ENCODE measurements around the gene GLP1R. TPM values are rescaled to one million over a fixed set of nuclear protein-coding genes. Genes with fewer than 3 reads are reported as not detected.

The GLP1R gene
- total RNA-seq, 4 donors from 2014 or later, result 0.54 TPM; not detected in 3

DNA sequence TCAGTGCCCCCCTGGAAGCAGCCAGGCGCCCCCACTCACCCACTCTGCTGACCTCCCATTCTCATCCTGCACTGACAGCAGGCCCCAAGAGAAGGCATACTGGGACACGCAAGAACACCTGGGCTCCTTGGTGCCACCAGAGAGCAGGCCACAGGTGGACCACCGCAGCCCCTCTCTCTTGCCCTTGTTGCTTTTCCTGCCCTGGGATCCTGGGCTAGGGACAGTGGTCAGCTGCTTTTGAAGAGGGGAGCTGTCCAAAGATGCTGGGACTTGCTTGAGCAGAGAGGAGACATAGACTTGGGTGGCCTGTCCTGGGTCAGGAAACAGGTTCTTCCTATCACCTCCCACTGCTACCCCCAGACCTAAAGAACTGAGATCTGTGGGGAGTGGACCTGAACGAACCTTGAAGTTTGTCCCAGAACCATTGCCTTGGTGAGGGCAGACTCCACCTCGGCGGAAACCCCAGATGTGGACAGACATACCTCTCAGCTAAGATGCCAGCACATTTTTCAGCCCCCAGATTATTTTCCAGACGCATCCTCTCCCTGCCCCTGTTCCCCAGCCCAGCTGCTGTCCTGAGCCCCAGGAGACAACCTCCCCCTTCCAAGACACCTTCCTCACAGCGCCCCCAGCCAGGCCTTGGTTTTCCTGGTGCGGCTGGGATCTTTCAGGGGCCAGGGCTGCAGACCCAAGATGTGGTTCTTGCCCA is 1.1 kb downstream of the GLP1R start:
- WGBS, 2 donors (ENCODE audit: low coverage in 1 of 2), result 95% methylated on average over 5 of the region's 9 CpGs; no CpG with 5 or more reads in 1 of the 2 donors
- no peak overlapping the region for H3K4me3 ChIP-seq
- no peaks in the 10 kb centered on the region for H3K36me3 ChIP-seq
- TF ChIP-seq EP300 (IDR thresholded peaks at IDR 0.05) (no peak), POLR2AphosphoS5 (IDR thresholded peaks at IDR 0.05) (no peak), CTCF (IDR thresholded peaks at IDR 0.05) (no peak), POLR2A (IDR thresholded peaks at IDR 0.05) (no peak)
- no peaks in the 10 kb centered on the region for H3K9me3 ChIP-seq
- peaks cover 0 to 10% (median 5%) of the 10 kb centered on the region in 3 donors for H3K4me1 ChIP-seq
- H3K27ac ChIP-seq, result no peak overlapping the region
- ATAC-seq, result no peak
- peaks cover 75% of the 10 kb centered on the region for H3K27me3 ChIP-seq

GRCh38 chr6:39050453-39051112 is 2.0 kb downstream of the GLP1R start:
- TF ChIP-seq POLR2A (IDR thresholded peaks at IDR 0.05) (no peak), POLR2AphosphoS5 (IDR thresholded peaks at IDR 0.05) (no peak), EP300 (IDR thresholded peaks at IDR 0.05) (no peak), CTCF (IDR thresholded peaks at IDR 0.05) (no peak)
- no peaks in the 10 kb centered on the region for H3K36me3 ChIP-seq
- H3K4me3 ChIP-seq, result no peak overlapping the region
- peaks cover 77% of the 10 kb centered on the region for H3K27me3 ChIP-seq
- peaks cover 0 to 10% (median 5%) of the 10 kb centered on the region in 3 donors for H3K4me1 ChIP-seq
- no peak for ATAC-seq
- no peaks in the 10 kb centered on the region for H3K9me3 ChIP-seq
- WGBS, 2 donors (ENCODE audit: low coverage in 1 of 2), result 83 to 86% methylated on average over 1 to 5 of the region's 5 CpGs
- no peak overlapping the region for H3K27ac ChIP-seq

- WGBS, 2 donors (ENCODE audit: low coverage in 1 of 2), result 76% methylated on average over 2 of the region's 4 CpGs; no CpG with 5 or more reads in 1 of the 2 donors
- no peak for ATAC-seq
Observed at GRCh38 chr6:39051399-39052122, 3.0 kb downstream of the GLP1R start.

DNA sequence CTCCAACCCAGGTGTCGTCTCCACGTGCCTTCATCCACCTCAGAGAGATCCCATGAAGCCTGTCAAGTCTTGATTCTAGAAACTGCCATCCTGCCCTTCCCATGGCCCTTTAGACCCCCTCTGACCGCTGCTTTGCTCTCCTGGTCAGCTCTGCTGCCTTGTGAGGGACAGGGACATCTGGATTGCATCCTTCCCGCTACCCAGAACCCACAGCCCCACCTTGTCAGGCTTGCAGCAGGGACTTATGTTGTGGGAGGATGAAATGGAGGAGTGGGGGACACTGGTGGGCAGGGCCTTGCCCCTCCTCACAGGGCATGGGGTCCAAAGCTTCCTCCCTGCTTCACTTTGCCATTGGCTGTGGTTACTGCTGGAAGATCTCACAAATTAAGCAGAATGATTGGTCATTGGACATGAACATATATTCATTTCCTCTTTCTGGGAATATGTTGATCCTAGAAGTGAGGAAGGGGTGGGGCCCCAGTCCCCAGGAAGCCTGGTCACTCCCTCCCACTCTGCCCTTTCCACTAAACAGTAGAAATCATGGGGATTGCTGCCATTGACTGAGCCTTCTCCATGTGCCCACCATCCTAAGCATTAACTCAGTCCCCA is 4.5 kb downstream of the GLP1R start:
- WGBS, 2 donors (ENCODE audit: low coverage in 1 of 2), result 82 to 88% methylated on average over 2 to 3 of the region's 4 CpGs
- no peaks in the 10 kb centered on the region for H3K36me3 ChIP-seq
- peaks cover 0 to 10% (median 5%) of the 10 kb centered on the region in 3 donors for H3K4me1 ChIP-seq
- H3K4me3 ChIP-seq, result no peak overlapping the region
- H3K9me3 ChIP-seq, result no peaks in the 10 kb centered on the region
- TF ChIP-seq CTCF (IDR thresholded peaks at IDR 0.05) (no peak), POLR2A (IDR thresholded peaks at IDR 0.05) (no peak), POLR2AphosphoS5 (IDR thresholded peaks at IDR 0.05) (no peak), EP300 (IDR thresholded peaks at IDR 0.05) (no peak)
- H3K27ac ChIP-seq, result no peak overlapping the region
- peaks cover 69% of the 10 kb centered on the region for H3K27me3 ChIP-seq
- ATAC-seq, result no peak

More at GRCh38 chr6:39051399-39052122, 3.0 kb downstream of the GLP1R start:
- peaks cover 0 to 10% (median 5%) of the 10 kb centered on the region in 3 donors for H3K4me1 ChIP-seq
- no peak overlapping the region for H3K27ac ChIP-seq
- no peaks in the 10 kb centered on the region for H3K9me3 ChIP-seq
- H3K4me3 ChIP-seq, result no peak overlapping the region
- H3K36me3 ChIP-seq, result no peaks in the 10 kb centered on the region
- TF ChIP-seq POLR2AphosphoS5 (IDR thresholded peaks at IDR 0.05) (no peak), POLR2A (IDR thresholded peaks at IDR 0.05) (no peak), EP300 (IDR thresholded peaks at IDR 0.05) (no peak), CTCF (IDR thresholded peaks at IDR 0.05) (no peak)
- peaks cover 75% of the 10 kb centered on the region for H3K27me3 ChIP-seq
